CD4-positive, alpha-beta memory T cell (primary cell): Measurements from ENCODE around the gene USP6NL. TPM values are rescaled to one million over a fixed set of nuclear protein-coding genes. Genes with fewer than 3 reads are reported as not detected.
A peak's percentile ranks its signal among the peaks of the same experiment; 100 is the strongest.

Experiments
- CTCF ChIA-PET: fragments of 350-600 bp; sonication (Branson Sonifier 250); formaldehyde crosslinking; loops from one replicate; lab custom pipeline; 2021; ENCODE audit warnings: inconsistent platforms; ENCODE audit not compliant: partially characterized antibody; lab: Charles Lee
- POLR2A ChIA-PET: fragments of 350-600 bp; sonication (Branson Sonifier 250); formaldehyde crosslinking; loops from one replicate; lab custom pipeline; 2021; ENCODE audit not compliant: partially characterized antibody; lab: Charles Lee
- DNase-seq, 5 donors: peaks; one replicate each; pipeline versions ENCODE4 v3.0.0 to v3.0.0-alpha.2; 2020 to 2022; ENCODE audit warnings: mixed read lengths in 1 of 5
- H3K27ac ChIP-seq: one replicate; pipeline ENCODE4 v1.7.0; 2013; ENCODE audit warnings: low read depth, low read length
- H3K27me3 ChIP-seq: 2 replicates; pipeline ENCODE4 v1.7.0; 2013; ENCODE audit warnings: mild to moderate bottlenecking, low read length, moderate library complexity; ENCODE audit not compliant: insufficient read depth
- H3K36me3 ChIP-seq: 2 replicates; pipeline ENCODE4 v1.7.0; 2013; ENCODE audit warnings: mild to moderate bottlenecking, low read length, moderate library complexity; ENCODE audit not compliant: insufficient read depth
- H3K4me1 ChIP-seq: 2 replicates; pipeline ENCODE4 v1.7.0; 2013; ENCODE audit warnings: mild to moderate bottlenecking, low read length, moderate library complexity; ENCODE audit not compliant: insufficient read depth
- H3K4me3 ChIP-seq, 2 donors: one replicate each; pipeline ENCODE4 v1.7.0; 2013; ENCODE audit warnings: low read length in 2 of 2, mild to moderate bottlenecking in 1 of 2
- H3K9me3 ChIP-seq, 2 donors: one replicate each; pipeline ENCODE4 v1.7.0; 2013; ENCODE audit warnings: low read length in 2 of 2, control low read depth in 1 of 2; ENCODE audit not compliant: control insufficient read depth in 1 of 2
- H3K27ac Mint-ChIP-seq, 7 donors: one replicate each; pipeline ENCODE4 v1.8.0; 2020 to 2021; ENCODE audit warnings: mixed read lengths in 7 of 7, mild to moderate bottlenecking in 6 of 7, inconsistent platforms in 3 of 7, moderate library complexity in 3 of 7
- H3K27me3 Mint-ChIP-seq, 2 donors: one replicate each; pipeline ENCODE4 v1.8.0; 2020 to 2021; ENCODE audit warnings: mixed read lengths in 2 of 2
- H3K36me3 Mint-ChIP-seq, 2 donors: one replicate each; pipeline ENCODE4 v1.8.0; 2020 to 2021; ENCODE audit warnings: mixed read lengths in 2 of 2, inconsistent platforms in 1 of 2, mild to moderate bottlenecking in 1 of 2
- H3K4me1 Mint-ChIP-seq, 4 donors: one replicate each; pipeline ENCODE4 v1.8.0; 2020 to 2021; ENCODE audit warnings: mixed read lengths in 4 of 4, mild to moderate bottlenecking in 1 of 4
- H3K4me3 Mint-ChIP-seq, 8 donors: one replicate each; pipeline ENCODE4 v1.8.0; 2020 to 2021; ENCODE audit warnings: mixed read lengths in 8 of 8, mild to moderate bottlenecking in 7 of 8, moderate library complexity in 6 of 8, inconsistent platforms in 3 of 8
- H3K9me3 Mint-ChIP-seq, 8 donors: one replicate each; pipeline ENCODE4 v1.8.0; 2020 to 2021; ENCODE audit warnings: mixed read lengths in 8 of 8, mild to moderate bottlenecking in 5 of 8, inconsistent platforms in 3 of 8, moderate library complexity in 1 of 8
- intact Hi-C: fragments of 100-400 bp; cut with micrococcal nuclease; formaldehyde crosslinking; loops from one replicate; pipeline ENCODE4 v1.15.1; 2023
- polyA plus RNA-seq, 2 donors: library from polyadenylated mRNA; unstranded; fragments of 300-500 nt; fragmentation: Illumina TruSeq; gene quantifications; one replicate each; pipeline ENCODE4 v1.2.3, GENCODE V29; 2021
- total RNA-seq, 2 experiments: library from RNA; stranded (reverse); gene quantifications; one replicate each; pipeline ENCODE4 v1.2.3, GENCODE V29; 2021

USP6NL gene
- total and polyA plus RNA-seq, 4 experiments from 2014 or later, result 2.2 to 4.8 (median 3.3) TPM

DNA sequence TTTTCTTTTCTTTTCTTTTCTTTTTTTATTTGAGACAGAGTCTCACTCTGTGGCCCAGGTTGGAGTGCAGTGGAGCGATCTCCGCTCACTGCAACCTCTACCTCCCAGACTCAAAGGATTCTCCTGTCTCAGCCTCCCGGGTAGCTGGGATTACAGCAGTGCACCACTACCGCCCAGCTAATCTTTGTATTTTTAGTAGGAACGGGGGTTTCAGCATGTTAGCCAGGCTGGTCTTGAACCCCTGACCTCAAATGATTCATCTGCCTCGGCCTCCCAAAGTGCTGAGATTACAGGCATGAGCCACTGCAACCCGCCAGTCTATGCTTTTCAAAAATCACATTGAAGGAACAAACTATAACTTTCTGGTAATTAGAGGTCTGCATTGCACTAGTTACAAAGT, 2.4 kb downstream of the USP6NL start:
- CTCF ChIA-PET, result no interaction called here
- POLR2A ChIA-PET, result interaction anchor here (0.6 to 1.7 kb wide), 2 partner anchors 46 to 77 kb away, joined by 3 to 6 read pairs; no protein-coding TSS in a partner anchor
- Histone ChIP-seq H3K27ac (no peak overlapping the region), H3K4me3 (no peak overlapping the region), H3K9me3 (no peaks in the 10 kb centered on the region), H3K36me3 (no peaks in the 10 kb centered on the region), H3K4me1 (peaks cover 45% of the 10 kb centered on the region), H3K27me3 (no peaks in the 10 kb centered on the region)
- peak overlapping the region in 2 of 8 donors; percentile 3 to 57 for H3K4me3 Mint-ChIP-seq
- peaks cover 1 to 2% of the 10 kb centered on the region in 2 donors for H3K27me3 Mint-ChIP-seq
- intact Hi-C loops, result no loop called here
- H3K36me3 Mint-ChIP-seq, result peaks cover 0 to 4% of the 10 kb centered on the region in 2 donors
- no peaks in the 10 kb centered on the region for H3K9me3 Mint-ChIP-seq
- DNase-seq, result no peak
- H3K27ac Mint-ChIP-seq, result peak overlapping the region in 2 of 7 donors; percentile 5 to 33
- peaks cover 27 to 62% (median 45%) of the 10 kb centered on the region in 4 donors for H3K4me1 Mint-ChIP-seq

DNA sequence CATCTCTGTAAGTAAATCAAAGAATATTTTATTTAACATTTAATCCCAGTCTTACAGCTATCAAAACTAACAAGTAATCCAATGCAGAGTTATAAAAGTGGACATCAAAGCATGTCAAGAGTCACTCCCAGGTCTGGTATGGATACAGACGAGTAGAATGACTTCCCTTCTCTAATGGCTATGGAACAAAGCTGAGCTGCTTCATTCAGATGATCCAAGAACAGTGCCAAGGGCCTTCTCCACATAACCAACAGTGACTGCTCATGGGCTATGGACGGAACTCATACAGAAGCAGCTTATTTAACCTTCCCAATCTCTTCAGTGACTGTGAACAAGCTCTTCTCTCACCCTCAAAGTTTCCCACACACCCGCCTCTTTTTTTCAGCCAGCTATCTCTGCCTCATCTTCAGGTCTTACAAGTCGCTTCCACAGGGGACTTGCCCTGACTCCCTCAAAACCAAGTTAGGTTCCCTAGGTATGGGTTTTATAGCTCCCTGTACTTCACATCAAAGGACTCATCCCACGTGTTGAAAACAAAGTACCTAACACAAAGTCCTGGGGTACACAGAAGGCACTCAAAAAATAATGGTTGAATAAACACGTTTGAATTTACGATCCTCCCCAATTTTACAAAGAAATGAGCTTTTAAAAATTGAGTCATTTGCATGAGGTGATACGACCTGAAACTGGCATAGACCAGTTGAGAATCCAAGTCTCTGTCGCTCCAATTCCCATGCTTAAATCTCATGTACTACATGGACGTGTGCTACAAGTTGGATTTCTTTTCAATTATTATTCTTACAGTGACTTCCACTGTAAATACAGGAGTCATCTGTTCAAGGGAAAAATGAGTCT, 3.1 kb downstream of the USP6NL start:
- POLR2A ChIA-PET, result interaction anchor here (0.6 to 1.7 kb wide), 2 partner anchors 47 to 77 kb away, joined by 3 to 6 read pairs; no protein-coding TSS in a partner anchor
- intact Hi-C loops, result no loop called here
- peaks cover 31 to 68% (median 49%) of the 10 kb centered on the region in 4 donors for H3K4me1 Mint-ChIP-seq

GRCh38 chr10:11605807-11606408, 5.5 kb downstream of the USP6NL start:
- H3K27ac ChIP-seq, result no peak overlapping the region
- Mint-ChIP-seq H3K9me3 (no peaks in the 10 kb centered on the region), H3K4me3 (peak overlapping the region in 1 of 8 donors; percentile 4), H3K27me3 (peaks cover 1 to 2% of the 10 kb centered on the region in 2 donors), H3K27ac (no peak overlapping the region), H3K36me3 (peaks cover 0 to 2% of the 10 kb centered on the region in 2 donors), H3K4me1 (peaks cover 35 to 62% (median 48%) of the 10 kb centered on the region in 4 donors)
- DNase-seq, result no peak
- no peaks in the 10 kb centered on the region for H3K36me3 ChIP-seq
- H3K27me3 ChIP-seq, result no peaks in the 10 kb centered on the region
- CTCF ChIA-PET, result interaction anchor here (0.9 kb wide), 1 partner anchor 91 kb away, joined by 3 read pairs; no protein-coding TSS in a partner anchor
- H3K9me3 ChIP-seq, result no peaks in the 10 kb centered on the region
- H3K4me1 ChIP-seq, result peaks cover 51% of the 10 kb centered on the region
- H3K4me3 ChIP-seq, result no peak overlapping the region
- intact Hi-C loops, result loop anchor here (2.0 kb wide), 1 partner anchor 79 kb away; no protein-coding TSS in a partner anchor
- POLR2A ChIA-PET, result interaction anchor here (1.1 kb wide), 1 partner anchor 79 kb away, joined by 3 read pairs; no protein-coding TSS in a partner anchor

More for the DNA sequence above, 3.1 kb downstream of the USP6NL start:
- Histone ChIP-seq H3K27ac (no peak overlapping the region), H3K9me3 (no peaks in the 10 kb centered on the region), H3K4me1 (peaks cover 50% of the 10 kb centered on the region), H3K36me3 (no peaks in the 10 kb centered on the region), H3K27me3 (no peaks in the 10 kb centered on the region), H3K4me3 (no peak overlapping the region)
- no peak overlapping the region for H3K27ac Mint-ChIP-seq
- no peaks in the 10 kb centered on the region for H3K9me3 Mint-ChIP-seq
- peaks cover 1 to 2% of the 10 kb centered on the region in 2 donors for H3K27me3 Mint-ChIP-seq
- H3K4me3 Mint-ChIP-seq, result peak overlapping the region in 3 of 8 donors; percentile 7 to 43 (median 24)
- peaks cover 0 to 4% of the 10 kb centered on the region in 2 donors for H3K36me3 Mint-ChIP-seq
- no peak for DNase-seq
- CTCF ChIA-PET, result no interaction called here

DNA sequence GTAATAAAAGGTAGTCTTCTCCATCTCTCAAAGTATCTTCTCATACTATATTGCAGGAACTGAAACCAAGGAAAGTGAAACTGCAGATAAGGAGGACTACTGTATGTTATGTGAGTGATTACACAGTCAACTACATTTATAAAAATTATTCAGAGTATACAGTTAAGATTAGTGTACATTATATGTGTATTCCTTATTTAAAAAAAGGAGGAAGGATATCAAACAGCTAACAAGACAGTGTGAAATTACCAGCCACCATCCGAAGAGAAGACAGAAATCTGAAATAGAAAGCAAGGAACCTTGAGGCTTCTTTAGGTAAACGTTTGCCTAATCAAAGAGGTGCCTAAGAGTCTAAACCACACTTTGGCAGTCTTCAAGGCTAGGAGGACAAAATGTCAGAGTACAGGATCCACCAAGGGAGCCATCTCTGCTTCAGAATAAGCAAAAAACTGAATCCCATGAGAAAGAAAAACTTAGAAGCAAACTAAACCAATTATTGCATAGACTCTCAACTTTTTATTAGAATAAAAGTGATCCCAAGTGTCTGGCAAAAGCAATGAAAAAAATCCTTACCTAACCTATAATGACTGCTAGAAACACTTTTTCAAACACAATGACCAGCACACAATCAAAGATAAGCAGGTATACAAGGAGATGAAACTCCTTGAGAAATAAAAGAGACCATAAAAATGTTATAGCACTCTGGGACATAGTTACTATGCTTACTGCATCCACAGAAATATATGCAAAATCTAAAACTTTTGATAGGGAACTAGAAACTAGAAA, 6.4 kb downstream of the USP6NL start:
- intact Hi-C loops, result loop anchor here (2.0 kb wide), 1 partner anchor 80 kb away; no protein-coding TSS in a partner anchor

DNA sequence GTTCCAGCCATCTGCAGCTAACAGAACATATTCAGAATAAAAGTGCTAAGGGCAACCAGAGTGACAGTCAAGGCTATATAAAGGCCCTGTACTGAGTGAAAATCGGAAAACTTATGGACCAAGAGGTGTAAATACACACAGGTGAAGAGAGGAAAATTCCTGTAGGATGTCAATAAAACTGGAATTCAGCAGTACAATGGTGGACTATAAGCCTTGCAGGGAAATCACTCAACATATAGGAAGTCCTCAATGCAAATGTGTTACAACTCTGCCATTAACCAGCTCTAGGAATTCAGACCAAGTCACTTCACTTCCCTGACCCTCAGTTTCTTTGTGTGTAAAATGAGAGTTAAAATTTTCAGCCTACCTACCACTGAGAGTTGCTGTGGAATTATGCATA, 7.7 kb downstream of the USP6NL start:
- Mint-ChIP-seq H3K27me3 (peaks cover 1 to 2% of the 10 kb centered on the region in 2 donors), H3K4me1 (peaks cover 25 to 43% (median 34%) of the 10 kb centered on the region in 4 donors), H3K4me3 (peak overlapping the region in 2 of 8 donors; percentile 2 to 78), H3K36me3 (no peaks in the 10 kb centered on the region), H3K27ac (no peak overlapping the region), H3K9me3 (no peaks in the 10 kb centered on the region)
- Histone ChIP-seq H3K4me1 (peaks cover 34% of the 10 kb centered on the region), H3K27me3 (no peaks in the 10 kb centered on the region), H3K36me3 (no peaks in the 10 kb centered on the region), H3K9me3 (no peaks in the 10 kb centered on the region), H3K4me3 (no peak overlapping the region), H3K27ac (no peak overlapping the region)
- POLR2A ChIA-PET, result interaction anchor here (0.8 to 1.8 kb wide), 2 partner anchors 11 to 81 kb away, joined by 4 read pairs; no protein-coding TSS in a partner anchor
- DNase-seq, result no peak
- CTCF ChIA-PET, result no interaction called here
- intact Hi-C loops, result loop anchor here (2.0 kb wide), 1 partner anchor 81 kb away; no protein-coding TSS in a partner anchor

More for the DNA sequence above, 6.4 kb downstream of the USP6NL start:
- Histone ChIP-seq H3K27me3 (no peaks in the 10 kb centered on the region), H3K36me3 (no peaks in the 10 kb centered on the region), H3K4me3 (no peak overlapping the region), H3K4me1 (peaks cover 44% of the 10 kb centered on the region), H3K27ac (no peak overlapping the region), H3K9me3 (no peaks in the 10 kb centered on the region)
- Mint-ChIP-seq H3K27me3 (peaks cover 1 to 2% of the 10 kb centered on the region in 2 donors), H3K4me3 (peak overlapping the region; percentile 33 to 83 (median 54)), H3K9me3 (no peaks in the 10 kb centered on the region), H3K4me1 (peaks cover 29 to 54% (median 43%) of the 10 kb centered on the region in 4 donors), H3K27ac (peak overlapping the region in 4 of 7 donors; percentile 41 to 67 (median 56)), H3K36me3 (no peaks in the 10 kb centered on the region)
- ChIA-PET POLR2A (interaction anchor here (1.8 kb wide), 1 partner anchor 80 kb away, joined by 4 read pairs; no protein-coding TSS in a partner anchor), CTCF (interaction anchor here (1.0 kb wide), 1 partner anchor 14 kb away, joined by 4 read pairs; no protein-coding TSS in a partner anchor)
- no peak for DNase-seq

DNA sequence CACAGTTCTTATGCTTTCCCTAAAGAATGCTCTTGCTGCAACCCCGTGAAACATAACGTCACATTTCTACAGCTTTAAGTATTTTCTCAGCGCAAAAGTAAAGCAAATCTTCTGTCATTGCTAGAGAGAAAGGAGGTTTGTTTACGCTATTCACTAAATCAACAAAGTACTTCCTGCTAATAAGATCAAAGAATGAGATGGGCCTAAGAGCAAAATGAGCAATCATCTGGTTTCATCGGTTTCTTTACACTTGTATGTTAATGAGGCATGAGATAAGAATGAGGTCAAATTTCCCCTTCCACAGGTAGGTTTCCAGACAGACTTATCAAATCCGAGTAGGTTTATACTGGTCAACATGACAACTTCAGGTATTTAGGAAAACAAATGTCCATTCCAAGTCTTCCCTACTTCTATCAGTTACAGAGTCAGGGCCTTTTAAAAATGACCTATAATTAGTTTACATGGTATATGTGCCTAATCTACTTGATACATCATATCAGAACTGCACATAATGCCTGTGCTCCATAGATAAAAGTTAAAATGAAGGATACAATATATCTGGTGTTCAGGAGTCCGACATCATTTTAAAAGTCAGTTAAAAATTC, 8.4 kb downstream of the USP6NL start:
- peaks cover 34% of the 10 kb centered on the region for H3K4me1 ChIP-seq
- Mint-ChIP-seq H3K9me3 (no peaks in the 10 kb centered on the region), H3K4me1 (peaks cover 19 to 36% (median 28%) of the 10 kb centered on the region in 4 donors), H3K36me3 (no peaks in the 10 kb centered on the region), H3K27ac (peak overlapping the region in 5 of 7 donors; percentile 0 to 62 (median 10)), H3K4me3 (peak overlapping the region in 7 of 8 donors; percentile 13 to 75 (median 42)), H3K27me3 (peaks cover 1 to 2% of the 10 kb centered on the region in 2 donors)
- H3K27me3 ChIP-seq, result no peaks in the 10 kb centered on the region
- CTCF ChIA-PET, result no interaction called here
- intact Hi-C loops, result no loop called here
- POLR2A ChIA-PET, result interaction anchor here (1.8 kb wide), 1 partner anchor 82 kb away, joined by 4 read pairs; no protein-coding TSS in a partner anchor
- H3K4me3 ChIP-seq, result no peak overlapping the region
- no peak overlapping the region for H3K27ac ChIP-seq
- peak in 1 of 5 donors; percentile 19 for DNase-seq
- no peaks in the 10 kb centered on the region for H3K36me3 ChIP-seq
- no peaks in the 10 kb centered on the region for H3K9me3 ChIP-seq
